Colonic mucosa (tissue), 4 donors: ENCODE data around the gene GATC. TPM values are rescaled to one million over a fixed set of nuclear protein-coding genes. Genes with fewer than 3 reads are reported as not detected.

Experiments used
- DNase-seq: peaks from one replicate; pipeline ENCODE4 v3.0.0-alpha.2; 2020
- H3K27ac ChIP-seq: fragments of 200-600 bp; one replicate; pipeline ENCODE4 v1.8.0; 2021
- H3K27me3 ChIP-seq: fragments of 200-600 bp; one replicate; pipeline ENCODE4 v1.8.0; 2021
- H3K36me3 ChIP-seq: fragments of 200-600 bp; one replicate; pipeline ENCODE4 v1.8.0; 2021
- H3K4me1 ChIP-seq: fragments of 200-600 bp; one replicate; pipeline ENCODE4 v1.8.0; 2021; ENCODE audit warnings: mild to moderate bottlenecking
- H3K4me3 ChIP-seq: fragments of 200-600 bp; one replicate; pipeline ENCODE4 v1.8.0; 2021
- H3K9ac ChIP-seq, 2 donors: one replicate each; pipeline ENCODE4 v1.7.0; 2013; ENCODE audit warnings: control low read depth in 2 of 2, low read depth in 2 of 2, low read length in 2 of 2
- H3K9me3 ChIP-seq: fragments of 200-600 bp; one replicate; pipeline ENCODE4 v1.8.0; 2021
- intact Hi-C: fragments of 100-400 bp; cut with DNase I; formaldehyde crosslinking; loops from one replicate; pipeline ENCODE4 v1.14.1; 2022
- total RNA-seq, 2 donors: library from RNA; stranded (reverse); fragmentation: NEBNext Ultra II Directional in 1 of 2; extraction: Animal tissue kit (Norgen Biotek cat#: 25700) in 1 of 2; gene quantifications; one replicate each; pipeline ENCODE4 v1.2.1, GENCODE V29; 2021
- TF ChIP-seq, protein P1 (sequence below): fragments of 200-600 bp; IDR thresholded peaks from one replicate; pipeline ENCODE4 v1.8.0; 2022; ENCODE audit warnings: antibody characterized with exemption, mild to moderate bottlenecking
- donor health status: healthy.
- donor health status: DM: no; HTN: no; CAD: no.
- donor health status: DM: no; HTN: no; CAD: no.

Gene GATC
- total RNA-seq, 2 donors from 2014 or later = 34.1 to 43.3 TPM

DNA sequence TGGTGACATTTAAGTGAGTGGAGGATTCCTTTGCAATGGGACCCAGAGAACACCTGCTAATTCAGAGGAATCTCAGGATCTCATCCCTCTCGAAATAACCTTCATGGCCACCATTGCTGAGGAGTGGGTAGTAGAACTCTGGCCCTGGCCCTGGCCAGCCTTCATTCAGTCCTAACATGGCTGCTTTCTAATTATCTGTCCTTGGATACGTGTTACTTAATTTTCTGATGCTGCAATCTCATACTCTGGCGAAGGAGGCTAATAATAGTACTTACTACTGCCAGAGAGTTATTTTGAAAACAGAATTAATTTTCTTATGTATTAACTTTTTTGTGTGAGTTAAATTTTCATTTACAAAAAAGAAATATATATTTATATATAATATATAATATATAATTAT is 20.4 kb upstream of the GATC start:
- no peak overlapping the region for H3K9ac ChIP-seq
- TF ChIP-seq, protein P1, sequence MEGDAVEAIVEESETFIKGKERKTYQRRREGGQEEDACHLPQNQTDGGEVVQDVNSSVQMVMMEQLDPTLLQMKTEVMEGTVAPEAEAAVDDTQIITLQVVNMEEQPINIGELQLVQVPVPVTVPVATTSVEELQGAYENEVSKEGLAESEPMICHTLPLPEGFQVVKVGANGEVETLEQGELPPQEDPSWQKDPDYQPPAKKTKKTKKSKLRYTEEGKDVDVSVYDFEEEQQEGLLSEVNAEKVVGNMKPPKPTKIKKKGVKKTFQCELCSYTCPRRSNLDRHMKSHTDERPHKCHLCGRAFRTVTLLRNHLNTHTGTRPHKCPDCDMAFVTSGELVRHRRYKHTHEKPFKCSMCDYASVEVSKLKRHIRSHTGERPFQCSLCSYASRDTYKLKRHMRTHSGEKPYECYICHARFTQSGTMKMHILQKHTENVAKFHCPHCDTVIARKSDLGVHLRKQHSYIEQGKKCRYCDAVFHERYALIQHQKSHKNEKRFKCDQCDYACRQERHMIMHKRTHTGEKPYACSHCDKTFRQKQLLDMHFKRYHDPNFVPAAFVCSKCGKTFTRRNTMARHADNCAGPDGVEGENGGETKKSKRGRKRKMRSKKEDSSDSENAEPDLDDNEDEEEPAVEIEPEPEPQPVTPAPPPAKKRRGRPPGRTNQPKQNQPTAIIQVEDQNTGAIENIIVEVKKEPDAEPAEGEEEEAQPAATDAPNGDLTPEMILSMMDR = no peak
- intact Hi-C loops = no loop called here
- no peaks in the 10 kb centered on the region for H3K4me1 ChIP-seq
- no peaks in the 10 kb centered on the region for H3K36me3 ChIP-seq
- H3K4me3 ChIP-seq = no peak overlapping the region
- H3K27ac ChIP-seq = no peak overlapping the region
- no peak for DNase-seq
- no peaks in the 10 kb centered on the region for H3K27me3 ChIP-seq
- H3K9me3 ChIP-seq = no peaks in the 10 kb centered on the region

DNA sequence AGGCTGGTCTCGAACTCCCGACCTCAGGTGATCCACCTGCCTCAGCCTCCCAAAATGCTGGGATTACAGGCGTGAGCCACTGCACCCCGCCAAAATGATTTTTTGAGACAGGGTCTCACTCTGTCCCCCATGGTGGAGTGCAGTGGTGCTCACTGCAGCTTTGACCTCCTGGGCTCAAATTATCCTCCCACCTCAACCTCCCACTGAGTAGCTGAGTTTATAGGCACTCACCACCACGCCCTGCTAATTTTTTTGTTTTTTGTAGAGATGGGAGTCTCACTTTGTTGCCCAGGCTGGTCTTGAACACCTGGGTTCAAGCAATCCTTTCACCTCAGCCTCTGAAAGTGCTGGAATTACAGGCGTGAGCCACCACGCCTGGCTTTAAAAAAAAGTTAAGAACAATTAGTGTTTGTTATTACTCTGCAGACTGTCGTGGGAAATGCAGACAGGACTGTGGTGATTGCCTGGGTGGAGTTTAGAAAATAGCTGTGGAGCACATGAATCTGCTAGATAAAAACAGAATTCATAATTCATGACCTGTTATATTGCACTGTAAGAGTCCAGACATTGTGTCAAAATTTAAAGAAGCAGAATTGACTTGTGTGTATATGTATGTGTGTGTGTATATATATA is 17.5 kb upstream of the GATC start:
- Histone ChIP-seq H3K27ac (no peak overlapping the region), H3K27me3 (no peaks in the 10 kb centered on the region), H3K4me1 (no peaks in the 10 kb centered on the region), H3K4me3 (no peak overlapping the region), H3K9me3 (no peaks in the 10 kb centered on the region), H3K36me3 (no peaks in the 10 kb centered on the region), H3K9ac (no peak overlapping the region)
- DNase-seq = peak; percentile 30
- TF ChIP-seq, protein P1 = no peak
- intact Hi-C loops = loop anchor here (2.0 kb wide), 1 partner anchor 70 kb away; no protein-coding TSS in a partner anchor

- H3K9ac ChIP-seq = no peak overlapping the region
- H3K27ac ChIP-seq = no peak overlapping the region
- H3K9me3 ChIP-seq = no peaks in the 10 kb centered on the region
- no peaks in the 10 kb centered on the region for H3K4me1 ChIP-seq
- H3K36me3 ChIP-seq = no peaks in the 10 kb centered on the region
- H3K27me3 ChIP-seq = no peaks in the 10 kb centered on the region
- DNase-seq = no peak
- TF ChIP-seq, protein P1 = no peak
- intact Hi-C loops = loop anchor here (2.0 kb wide), 1 partner anchor 71 kb away; no protein-coding TSS in a partner anchor
- no peak overlapping the region for H3K4me3 ChIP-seq
Observed at GRCh38 chr12:120429368-120429767, 16.9 kb upstream of the GATC start.

- no peaks in the 10 kb centered on the region for H3K36me3 ChIP-seq
- H3K4me1 ChIP-seq = no peaks in the 10 kb centered on the region
- intact Hi-C loops = no loop called here
- H3K9me3 ChIP-seq = no peaks in the 10 kb centered on the region
- H3K4me3 ChIP-seq = no peak overlapping the region
- no peaks in the 10 kb centered on the region for H3K27me3 ChIP-seq
- TF ChIP-seq, protein P1 = no peak
- DNase-seq = no peak
- H3K27ac ChIP-seq = no peak overlapping the region
- no peak overlapping the region for H3K9ac ChIP-seq
Observed at GRCh38 chr12:120432772-120433525, 13.3 kb upstream of the GATC start.

GRCh38 chr12:120437735-120438494 is 8.3 kb upstream of the GATC start, which contains the start of gene COX6A1:
COX6A1 (plus strand) TSS chr12:120438113; CDS start chr12:120438127, 14 bp downstream.
- Histone ChIP-seq H3K4me1 (peaks cover 7% of the 10 kb centered on the region), H3K4me3 (peak within 1 kb of the TSS; percentile 72), H3K27ac (peak within 1 kb of the TSS; percentile 70), H3K27me3 (no peaks in the 10 kb centered on the region), H3K36me3 (peaks cover 6% of the 10 kb centered on the region), H3K9ac (peak within 1 kb of the TSS; percentile 68 to 94), H3K9me3 (no peaks in the 10 kb centered on the region)
- DNase-seq = peak; percentile 98
- intact Hi-C loops = no loop called here
- TF ChIP-seq, protein P1 = no peak
